SHP77 treated with DMSO at 0.1 percent for 48 hours (cell line): ENCODE data around the gene JAML.

Source experiments
- DNase-seq: peaks from one replicate; lab custom pipeline; 2025; lab: John Stamatoyannopoulos, UW

The JAML gene

GRCh38 chr11:118168316-118168715, 56.5 kb downstream of the JAML start:
- no peak for DNase-seq

GRCh38 chr11:118167906-118168305, 56.9 kb downstream of the JAML start:
- no peak for DNase-seq

GRCh38 chr11:118167253-118167652, 57.6 kb downstream of the JAML start:
- no peak for DNase-seq

GRCh38 chr11:118166641-118167040, 58.2 kb downstream of the JAML start:
- no peak for DNase-seq

GRCh38 chr11:118164885-118165284, 59.9 kb downstream of the JAML start:
- DNase-seq, result no peak

GRCh38 chr11:118163494-118163893, 61.3 kb downstream of the JAML start:
- DNase-seq, result no peak

GRCh38 chr11:118162846-118163245, 62.0 kb downstream of the JAML start:
- no peak for DNase-seq

- DNase-seq, result no peak
Measured at GRCh38 chr11:118161786-118162185, 63.0 kb downstream of the JAML start.

GRCh38 chr11:118157186-118157895, 67.5 kb downstream of the JAML start:
- DNase-seq, result no peak

- DNase-seq, result no peak
Measured at GRCh38 chr11:118156531-118157185, 68.2 kb downstream of the JAML start.

- no peak for DNase-seq
Measured at GRCh38 chr11:118155776-118156530, 68.9 kb downstream of the JAML start.

GRCh38 chr11:118154641-118155040, 70.2 kb downstream of the JAML start:
- no peak for DNase-seq

GRCh38 chr11:118153976-118154375, 70.8 kb downstream of the JAML start:
- DNase-seq, result no peak

GRCh38 chr11:118153516-118153915, 71.3 kb downstream of the JAML start:
- no peak for DNase-seq

GRCh38 chr11:118152552-118153471, 72.0 kb downstream of the JAML start, which contains the start of gene SCN4B:
SCN4B (minus strand) TSS chr11:118152823; CDS start chr11:118152673, 150 bp downstream.
- no peak for DNase-seq

- no peak for DNase-seq
Measured at GRCh38 chr11:118152020-118152551, 72.7 kb downstream of the JAML start.

GRCh38 chr11:118151431-118151830, 73.4 kb downstream of the JAML start:
- DNase-seq, result no peak

- DNase-seq, result no peak
Measured at GRCh38 chr11:118149493-118149892, 75.3 kb downstream of the JAML start.

- no peak for DNase-seq
Measured at GRCh38 chr11:118148856-118149255, 76.0 kb downstream of the JAML start.

GRCh38 chr11:118148240-118148639, 76.6 kb downstream of the JAML start:
- DNase-seq, result no peak

GRCh38 chr11:118147502-118147901, 77.3 kb downstream of the JAML start:
- DNase-seq, result no peak

GRCh38 chr11:118146554-118146953, 78.3 kb downstream of the JAML start:
- no peak for DNase-seq
